ENCODE results near the gene MYBPC3.

The MYBPC3 gene

DNA sequence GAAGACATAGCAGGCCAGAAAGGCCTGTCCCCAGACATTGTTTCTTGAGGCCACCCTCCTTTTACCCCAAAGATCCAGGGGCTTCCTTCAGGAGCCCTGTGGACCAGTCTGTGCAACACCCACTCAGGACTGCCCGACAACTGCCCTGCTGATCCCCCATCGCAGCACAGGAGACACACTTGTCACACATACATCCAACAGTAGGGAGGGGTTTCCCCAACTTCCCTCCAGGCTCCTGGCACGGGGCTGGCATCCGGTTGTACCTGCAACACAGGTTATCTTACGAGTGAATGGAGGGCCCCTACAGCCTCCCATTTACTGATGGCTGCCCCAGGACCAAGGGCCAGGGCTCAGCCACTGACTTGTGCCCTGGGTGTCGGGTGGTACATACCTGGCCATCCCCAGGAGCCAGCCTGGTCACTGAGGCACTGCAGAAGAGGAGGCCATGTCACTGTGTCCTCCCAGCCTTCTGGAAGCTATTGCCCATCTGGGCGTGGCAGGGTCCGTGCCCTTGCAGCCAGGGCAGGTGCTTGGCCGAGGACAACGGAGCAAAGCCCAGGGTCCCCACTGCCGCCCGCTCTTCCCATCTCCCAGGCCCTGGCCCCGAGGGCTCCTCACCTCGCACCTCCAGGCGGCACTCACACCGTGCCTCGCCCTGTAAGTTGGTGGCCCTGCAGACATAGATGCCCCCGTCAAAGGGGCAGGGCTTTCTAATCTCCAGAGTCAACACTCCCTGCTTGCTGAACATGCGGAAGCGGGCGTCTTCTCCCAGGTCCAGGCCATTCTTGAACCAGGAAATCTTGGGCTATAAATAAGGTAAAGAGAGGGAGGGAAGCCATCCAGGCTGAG lies 20.8 kb downstream of the MYBPC3 start:
- no peak for DNase-seq (ENCODE audit: low spot score)
- in situ Hi-C loops (cut with MboI; ENCODE audit: low sequenced_read_pairs, unreplicated experiment): no loop called here
- TF ChIP-seq, protein P1, sequence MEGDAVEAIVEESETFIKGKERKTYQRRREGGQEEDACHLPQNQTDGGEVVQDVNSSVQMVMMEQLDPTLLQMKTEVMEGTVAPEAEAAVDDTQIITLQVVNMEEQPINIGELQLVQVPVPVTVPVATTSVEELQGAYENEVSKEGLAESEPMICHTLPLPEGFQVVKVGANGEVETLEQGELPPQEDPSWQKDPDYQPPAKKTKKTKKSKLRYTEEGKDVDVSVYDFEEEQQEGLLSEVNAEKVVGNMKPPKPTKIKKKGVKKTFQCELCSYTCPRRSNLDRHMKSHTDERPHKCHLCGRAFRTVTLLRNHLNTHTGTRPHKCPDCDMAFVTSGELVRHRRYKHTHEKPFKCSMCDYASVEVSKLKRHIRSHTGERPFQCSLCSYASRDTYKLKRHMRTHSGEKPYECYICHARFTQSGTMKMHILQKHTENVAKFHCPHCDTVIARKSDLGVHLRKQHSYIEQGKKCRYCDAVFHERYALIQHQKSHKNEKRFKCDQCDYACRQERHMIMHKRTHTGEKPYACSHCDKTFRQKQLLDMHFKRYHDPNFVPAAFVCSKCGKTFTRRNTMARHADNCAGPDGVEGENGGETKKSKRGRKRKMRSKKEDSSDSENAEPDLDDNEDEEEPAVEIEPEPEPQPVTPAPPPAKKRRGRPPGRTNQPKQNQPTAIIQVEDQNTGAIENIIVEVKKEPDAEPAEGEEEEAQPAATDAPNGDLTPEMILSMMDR (IDR thresholded peaks at IDR 0.05; ENCODE audit: borderline replicate concordance, control extremely low read depth, extremely low read depth, insufficient read depth, missing control alignments): no peak

DNA sequence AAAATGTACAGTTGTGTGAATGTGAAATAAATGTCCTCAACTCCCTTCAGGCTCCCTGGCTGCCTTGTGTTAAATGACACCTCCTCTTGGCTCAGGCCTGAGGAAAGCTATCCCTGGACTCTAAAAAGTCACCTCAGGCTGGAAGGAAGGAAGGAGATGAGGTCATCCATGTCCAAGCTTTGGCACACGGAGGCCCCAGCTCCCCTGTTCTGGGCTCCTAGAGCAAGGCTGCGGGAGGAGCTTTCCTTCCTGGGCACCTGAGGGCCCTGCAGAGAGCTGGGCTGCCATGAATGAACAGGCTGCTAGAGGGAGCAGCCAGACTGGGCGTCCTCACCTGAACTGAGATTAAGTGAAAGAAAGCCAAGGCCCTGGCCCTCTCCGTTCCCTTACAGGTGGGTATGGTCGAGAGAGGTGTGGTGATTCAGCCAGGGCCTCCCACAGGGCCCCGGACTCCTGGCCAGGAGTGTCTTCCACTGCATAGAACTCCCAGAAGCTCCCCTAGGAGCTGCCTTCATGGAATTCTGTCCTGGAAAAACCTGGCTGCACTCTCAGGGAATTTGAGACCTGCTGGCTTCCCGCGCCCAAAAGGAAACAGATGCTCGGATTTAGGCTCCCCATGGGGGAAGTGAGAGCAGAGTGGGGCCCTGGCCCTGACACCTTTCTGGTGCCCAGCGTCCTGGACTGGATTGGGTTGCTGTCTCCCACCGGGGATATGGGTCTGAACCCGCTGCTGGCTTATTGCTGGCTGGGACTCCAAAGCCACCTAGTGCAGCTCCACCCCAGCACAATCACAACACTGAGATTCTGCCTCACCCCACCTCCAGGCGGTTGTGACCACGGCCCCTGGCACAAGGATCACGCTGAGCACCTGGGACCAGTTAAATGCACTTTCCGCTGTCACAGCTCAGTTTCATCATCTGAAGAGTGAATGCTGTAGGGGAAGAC lies 22.2 kb downstream of the MYBPC3 start:
- DNase-seq (ENCODE audit: low spot score): no peak
- in situ Hi-C loops (cut with MboI; ENCODE audit: low sequenced_read_pairs, unreplicated experiment): no loop called here
- TF ChIP-seq, protein P1 (IDR thresholded peaks at IDR 0.05; ENCODE audit: borderline replicate concordance, control extremely low read depth, extremely low read depth, insufficient read depth, missing control alignments): no peak

DNA sequence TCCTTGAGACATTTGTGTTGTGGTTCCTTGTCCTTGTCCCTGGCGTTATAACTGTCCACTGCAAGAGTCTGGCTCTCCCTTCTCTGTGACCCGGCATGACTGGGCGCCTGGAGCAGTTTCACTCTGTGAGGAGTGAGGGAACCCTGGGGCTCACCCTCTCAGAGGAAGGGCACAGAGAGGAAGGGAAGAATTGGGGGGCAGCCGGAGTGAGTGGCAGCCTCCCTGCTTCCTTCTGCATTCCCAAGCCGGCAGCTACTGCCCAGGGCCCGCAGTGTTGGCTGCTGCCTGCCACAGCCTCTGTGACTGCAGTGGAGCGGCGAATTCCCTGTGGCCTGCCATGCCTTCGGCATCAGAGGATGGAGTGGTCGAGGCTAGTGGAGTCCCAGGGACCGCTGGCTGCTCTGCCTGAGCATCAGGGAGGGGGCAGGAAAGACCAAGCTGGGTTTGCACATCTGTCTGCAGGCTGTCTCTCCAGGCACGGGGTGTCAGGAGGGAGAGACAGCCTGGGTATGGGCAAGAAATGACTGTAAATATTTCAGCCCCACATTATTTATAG lies 23.0 kb downstream of the MYBPC3 start:
- in situ Hi-C loops (cut with MboI; ENCODE audit: low sequenced_read_pairs, unreplicated experiment): no loop called here
- DNase-seq (ENCODE audit: low spot score): no peak
- TF ChIP-seq, protein P1 (IDR thresholded peaks at IDR 0.05; ENCODE audit: borderline replicate concordance, control extremely low read depth, extremely low read depth, insufficient read depth, missing control alignments): no peak

DNA sequence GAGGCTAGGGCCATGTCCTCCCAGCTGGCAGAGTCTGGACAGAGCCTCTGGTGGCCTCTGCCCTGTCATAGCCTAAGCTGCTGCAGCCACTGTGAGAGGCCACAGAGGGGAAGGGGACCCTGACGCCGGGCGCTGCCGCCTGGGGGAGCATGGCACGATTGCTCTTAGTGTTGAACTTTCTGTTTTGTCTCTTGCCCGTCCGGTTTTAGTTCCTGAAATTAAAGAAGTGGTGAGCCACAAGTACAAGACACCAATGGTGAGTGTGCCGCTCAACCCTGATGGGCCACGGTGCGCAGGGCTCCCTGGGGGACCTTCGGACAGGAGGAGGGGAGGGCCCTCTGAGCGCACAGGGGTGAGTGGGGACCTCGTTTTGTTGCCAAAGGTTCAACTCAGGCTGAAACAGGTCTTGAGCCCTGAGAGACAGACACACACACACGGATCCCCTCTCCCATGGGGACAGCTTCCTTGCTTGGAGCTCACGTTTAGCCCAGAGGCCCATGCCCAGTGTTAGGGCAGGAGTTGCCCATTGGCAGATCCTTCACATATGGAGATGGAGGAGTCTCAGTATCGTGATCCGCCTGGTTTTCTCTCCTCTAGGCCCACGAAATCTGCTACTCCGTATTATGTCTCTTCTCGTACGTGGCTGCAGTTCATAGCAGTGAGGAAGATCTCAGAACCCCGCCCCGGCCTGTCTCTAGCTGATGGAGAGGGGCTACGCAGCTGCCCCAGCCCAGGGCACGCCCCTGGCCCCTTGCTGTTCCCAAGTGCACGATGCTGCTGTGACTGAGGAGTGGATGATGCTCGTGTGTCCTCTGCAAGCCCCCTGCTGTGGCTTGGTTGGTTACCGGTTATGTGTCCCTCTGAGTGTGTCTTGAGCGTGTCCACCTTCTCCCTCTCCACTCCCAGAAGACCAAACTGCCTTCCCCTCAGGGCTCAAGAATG lies 23.8 kb downstream of the MYBPC3 start:
- no peak for DNase-seq (ENCODE audit: low spot score)
- TF ChIP-seq, protein P1 (IDR thresholded peaks at IDR 0.05; ENCODE audit: borderline replicate concordance, control extremely low read depth, extremely low read depth, insufficient read depth, missing control alignments): no peak
- in situ Hi-C loops (cut with MboI; ENCODE audit: low sequenced_read_pairs, unreplicated experiment): no loop called here

DNA sequence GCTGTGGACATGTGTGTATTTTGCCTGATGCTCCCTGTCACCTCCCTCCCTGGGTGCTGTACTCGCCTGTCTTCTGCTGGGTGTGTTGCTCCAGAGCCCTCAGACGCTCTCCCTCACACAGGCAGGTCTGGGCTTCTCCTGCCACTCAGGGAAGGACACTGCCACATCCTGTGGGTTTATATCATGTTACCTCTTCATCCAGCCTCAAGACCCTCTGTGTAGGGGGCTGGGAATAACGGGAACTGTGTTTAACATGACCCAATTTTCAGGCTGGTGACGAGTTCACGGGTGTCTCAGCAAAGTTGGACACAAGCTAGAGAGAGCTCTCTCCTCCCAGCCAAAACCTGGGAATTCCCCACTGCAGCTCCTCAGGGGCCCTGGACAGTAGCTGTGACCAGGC lies 24.6 kb downstream of the MYBPC3 start:
- in situ Hi-C loops (cut with MboI; ENCODE audit: low sequenced_read_pairs, unreplicated experiment): no loop called here
- no peak for DNase-seq (ENCODE audit: low spot score)
- TF ChIP-seq, protein P1 (IDR thresholded peaks at IDR 0.05; ENCODE audit: borderline replicate concordance, control extremely low read depth, extremely low read depth, insufficient read depth, missing control alignments): no peak
